Lower leg skin (tissue), 3 donors: ENCODE measurements around the gene DNAI7.

Experiments used
- CTCF ChIP-seq, 3 donors: fragments of 450-650 bp; IDR thresholded peaks; one replicate each; pipeline ENCODE4 v1.5.1; 2016; ENCODE audit warnings: antibody characterized with exemption in 3 of 3, mild to moderate bottlenecking in 3 of 3, moderate library complexity in 2 of 3
- POLR2A ChIP-seq, 2 donors: fragments of 450-650 bp; IDR thresholded peaks; one replicate each; pipeline ENCODE4 v1.6.1; 2016 to 2017; ENCODE audit warnings: antibody characterized with exemption in 2 of 2, mild to moderate bottlenecking in 1 of 2, moderate library complexity in 1 of 2

- TF ChIP-seq CTCF (IDR thresholded peaks at IDR 0.05) (no peak), POLR2A (IDR thresholded peaks at IDR 0.05) (no peak)
These were observed 7.2 kb upstream of the DNAI7 start for GRCh38 chr12:25202137-25202536.
